Panc1 (cell line): Measurements from ENCODE around the gene ZNF462.

Source experiments
- POLR2AphosphoS5 ChIP-seq: IDR thresholded peaks from 2 replicates; pipeline ENCODE4 v1.6.1; 2012; ENCODE audit warnings: mild to moderate bottlenecking, low read depth, low read length, moderate library complexity
- TF ChIP-seq, protein P1 (sequence below): fragments of 450-650 bp; IDR thresholded peaks from 2 replicates; pipeline ENCODE4 v1.5.1; 2017; ENCODE audit warnings: mild to moderate bottlenecking
- TF ChIP-seq, protein P2 (sequence below), 2 experiments: IDR thresholded peaks; 2 replicates each; pipeline ENCODE4 v1.6.1; 2011 to 2012; ENCODE audit warnings: low read depth in 2 of 2, control low read depth in 1 of 2, low read length in 1 of 2, mild to moderate bottlenecking in 1 of 2, moderate library complexity in 1 of 2; ENCODE audit not compliant: insufficient read depth in 1 of 2

DNA sequence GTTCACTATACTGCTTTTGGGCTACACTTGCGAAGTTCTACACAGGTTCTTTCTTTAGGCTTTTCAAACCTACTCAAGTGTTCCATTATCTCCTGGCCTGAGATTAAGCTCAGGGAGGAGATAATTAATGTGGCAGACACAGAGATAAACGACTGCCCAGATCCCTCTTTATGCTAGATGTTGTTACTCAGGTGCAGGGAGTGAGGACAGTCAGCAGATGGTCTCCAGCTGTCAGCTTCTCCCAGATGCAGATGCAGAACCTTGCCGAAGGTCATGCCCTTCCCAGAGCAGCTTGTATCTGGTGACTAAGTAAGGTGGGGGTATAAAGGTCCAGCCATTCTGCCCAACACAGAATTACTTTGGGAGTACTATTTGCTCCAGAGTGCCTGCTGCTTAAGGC is 166.2 kb downstream of the ZNF462 start:
- no peak for TF ChIP-seq POLR2AphosphoS5
- TF ChIP-seq, protein P1, sequence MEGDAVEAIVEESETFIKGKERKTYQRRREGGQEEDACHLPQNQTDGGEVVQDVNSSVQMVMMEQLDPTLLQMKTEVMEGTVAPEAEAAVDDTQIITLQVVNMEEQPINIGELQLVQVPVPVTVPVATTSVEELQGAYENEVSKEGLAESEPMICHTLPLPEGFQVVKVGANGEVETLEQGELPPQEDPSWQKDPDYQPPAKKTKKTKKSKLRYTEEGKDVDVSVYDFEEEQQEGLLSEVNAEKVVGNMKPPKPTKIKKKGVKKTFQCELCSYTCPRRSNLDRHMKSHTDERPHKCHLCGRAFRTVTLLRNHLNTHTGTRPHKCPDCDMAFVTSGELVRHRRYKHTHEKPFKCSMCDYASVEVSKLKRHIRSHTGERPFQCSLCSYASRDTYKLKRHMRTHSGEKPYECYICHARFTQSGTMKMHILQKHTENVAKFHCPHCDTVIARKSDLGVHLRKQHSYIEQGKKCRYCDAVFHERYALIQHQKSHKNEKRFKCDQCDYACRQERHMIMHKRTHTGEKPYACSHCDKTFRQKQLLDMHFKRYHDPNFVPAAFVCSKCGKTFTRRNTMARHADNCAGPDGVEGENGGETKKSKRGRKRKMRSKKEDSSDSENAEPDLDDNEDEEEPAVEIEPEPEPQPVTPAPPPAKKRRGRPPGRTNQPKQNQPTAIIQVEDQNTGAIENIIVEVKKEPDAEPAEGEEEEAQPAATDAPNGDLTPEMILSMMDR = no peak
- TF ChIP-seq, protein P2, sequence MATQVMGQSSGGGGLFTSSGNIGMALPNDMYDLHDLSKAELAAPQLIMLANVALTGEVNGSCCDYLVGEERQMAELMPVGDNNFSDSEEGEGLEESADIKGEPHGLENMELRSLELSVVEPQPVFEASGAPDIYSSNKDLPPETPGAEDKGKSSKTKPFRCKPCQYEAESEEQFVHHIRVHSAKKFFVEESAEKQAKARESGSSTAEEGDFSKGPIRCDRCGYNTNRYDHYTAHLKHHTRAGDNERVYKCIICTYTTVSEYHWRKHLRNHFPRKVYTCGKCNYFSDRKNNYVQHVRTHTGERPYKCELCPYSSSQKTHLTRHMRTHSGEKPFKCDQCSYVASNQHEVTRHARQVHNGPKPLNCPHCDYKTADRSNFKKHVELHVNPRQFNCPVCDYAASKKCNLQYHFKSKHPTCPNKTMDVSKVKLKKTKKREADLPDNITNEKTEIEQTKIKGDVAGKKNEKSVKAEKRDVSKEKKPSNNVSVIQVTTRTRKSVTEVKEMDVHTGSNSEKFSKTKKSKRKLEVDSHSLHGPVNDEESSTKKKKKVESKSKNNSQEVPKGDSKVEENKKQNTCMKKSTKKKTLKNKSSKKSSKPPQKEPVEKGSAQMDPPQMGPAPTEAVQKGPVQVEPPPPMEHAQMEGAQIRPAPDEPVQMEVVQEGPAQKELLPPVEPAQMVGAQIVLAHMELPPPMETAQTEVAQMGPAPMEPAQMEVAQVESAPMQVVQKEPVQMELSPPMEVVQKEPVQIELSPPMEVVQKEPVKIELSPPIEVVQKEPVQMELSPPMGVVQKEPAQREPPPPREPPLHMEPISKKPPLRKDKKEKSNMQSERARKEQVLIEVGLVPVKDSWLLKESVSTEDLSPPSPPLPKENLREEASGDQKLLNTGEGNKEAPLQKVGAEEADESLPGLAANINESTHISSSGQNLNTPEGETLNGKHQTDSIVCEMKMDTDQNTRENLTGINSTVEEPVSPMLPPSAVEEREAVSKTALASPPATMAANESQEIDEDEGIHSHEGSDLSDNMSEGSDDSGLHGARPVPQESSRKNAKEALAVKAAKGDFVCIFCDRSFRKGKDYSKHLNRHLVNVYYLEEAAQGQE (IDR thresholded peaks at IDR 0.05; ENCODE audit: insufficient read depth in 1 of 2, low read depth in 2 of 2, low read length in 1 of 2) = no peak
